ENCODE measurements around the gene C2CD3. TPM values are rescaled to one million over a fixed set of nuclear protein-coding genes. Genes with fewer than 3 reads are reported as not detected.

C2CD3 gene
- total and polyA plus RNA-seq, 10 of the 15 experiments (the other 5 are each of a cell fraction or from before 2014, with no cell fraction given), result 2.3 to 24.0 (median 16.3) TPM

DNA sequence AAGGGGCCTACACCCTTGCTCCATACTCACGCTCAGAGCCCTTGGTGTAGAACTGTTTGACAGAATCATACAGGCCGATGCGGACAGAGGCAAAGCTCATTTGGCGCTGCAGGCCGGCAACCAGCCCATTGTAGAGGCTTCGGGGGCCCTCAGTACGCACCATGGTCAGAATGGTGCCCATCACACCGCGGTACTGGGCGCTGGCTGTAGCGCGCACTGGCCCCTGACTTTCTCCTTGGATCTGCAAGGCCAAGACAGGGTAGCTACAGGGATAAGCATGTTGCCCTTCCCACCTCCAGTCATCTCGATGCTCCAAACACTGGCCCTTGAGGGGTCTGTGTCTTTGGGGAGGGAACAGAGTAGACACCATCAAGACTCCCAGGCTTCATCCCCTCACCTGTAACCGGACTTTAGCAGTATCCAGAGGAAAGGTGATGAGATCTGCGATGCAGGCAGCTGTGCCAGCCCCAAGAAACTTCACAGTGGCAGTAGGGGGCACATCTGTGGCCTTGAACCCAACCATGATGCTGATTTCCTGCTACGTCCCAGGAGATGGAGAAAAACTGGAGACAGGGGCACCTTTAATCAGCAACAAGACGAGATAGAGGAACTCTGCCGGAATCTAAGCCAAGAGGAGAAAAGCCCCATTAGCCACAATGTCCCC lies 192.8 kb downstream of the C2CD3 start:
- Histone ChIP-seq H3K9me3 (replicated peaks; ENCODE audit: control insufficient read depth, insufficient read depth, low read length) (no peaks in the 10 kb centered on the region), H4K20me1 (ENCODE audit: control insufficient read depth, insufficient read depth) (no peaks in the 10 kb centered on the region), H3K9ac (ENCODE audit: control insufficient read depth, insufficient read depth, low read length) (no peak overlapping the region), H2AFZ (ENCODE audit: control insufficient read depth, low read depth, low read length) (no peak overlapping the region), H3K36me3 (ENCODE audit: control insufficient read depth in 2 of 2, insufficient read depth in 2 of 2, low read length in 1 of 2) (peaks cover 28 to 30% of the 10 kb centered on the region in 2 experiments), H3K4me2 (ENCODE audit: control insufficient read depth, insufficient read depth) (peak overlapping the region; percentile 14), H3K27me3 (replicated peaks in 1 of 2; ENCODE audit: control insufficient read depth in 2 of 2, insufficient read depth in 2 of 2, low read length in 1 of 2) (no peaks in the 10 kb centered on the region), H3K4me3 (no peak overlapping the region), H3K79me2 (ENCODE audit: control insufficient read depth, insufficient read depth, low read length) (peaks cover 47% of the 10 kb centered on the region), H3K4me1 (ENCODE audit: control insufficient read depth, insufficient read depth, low read length) (peaks cover 23% of the 10 kb centered on the region), H3K27ac (ENCODE audit: control insufficient read depth, insufficient read depth) (no peak overlapping the region)
- TF ChIP-seq POLR2A (IDR thresholded peaks at IDR 0.05; ENCODE audit: low read depth, low read length), result 0 out of 2 replicates have a peak, but pooled peaks have one; percentile 42
- TF ChIP-seq HDGF (IDR thresholded peaks at IDR 0.05), result no peak
- TF ChIP-seq, protein P1, sequence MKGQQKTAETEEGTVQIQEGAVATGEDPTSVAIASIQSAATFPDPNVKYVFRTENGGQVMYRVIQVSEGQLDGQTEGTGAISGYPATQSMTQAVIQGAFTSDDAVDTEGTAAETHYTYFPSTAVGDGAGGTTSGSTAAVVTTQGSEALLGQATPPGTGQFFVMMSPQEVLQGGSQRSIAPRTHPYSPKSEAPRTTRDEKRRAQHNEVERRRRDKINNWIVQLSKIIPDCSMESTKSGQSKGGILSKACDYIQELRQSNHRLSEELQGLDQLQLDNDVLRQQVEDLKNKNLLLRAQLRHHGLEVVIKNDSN (IDR thresholded peaks at IDR 0.05; ENCODE audit: borderline replicate concordance, extremely low read length, insufficient read depth, low read depth, low read length), result no peak
- no peak for TF ChIP-seq HCFC1 (IDR thresholded peaks at IDR 0.05; ENCODE audit: low read length)
- ChIA-PET SMC1A (ENCODE audit: uncharacterized antibody, unreplicated experiment) (interaction anchor here (0.8 to 3.7 kb wide), 5 partner anchors 11 to 193 kb away, joined by 4 to 38 read pairs (median 8); partner anchors contain the start of genes C2CD3 and PPME1), RAD21 (ENCODE audit: unreplicated experiment) (interaction anchor here (3.4 to 5.1 kb wide), 2 partner anchors 14 to 17 kb away, joined by 24 to 30 read pairs; no protein-coding TSS in a partner anchor), POLR2A (no interaction called here), CTCF (interaction anchor here (0.7 to 2.5 kb wide), 2 partner anchors 13 to 22 kb away, joined by 4 to 9 read pairs; no protein-coding TSS in a partner anchor)
- in situ Hi-C loops (cut with MboI) (no loop called here), intact Hi-C loops (cut with micrococcal nuclease; ENCODE audit: unreplicated experiment) (no loop called here)
- 97% methylated on average over 18 of the region's 18 CpGs for WGBS (ENCODE audit: insufficient coverage, insufficient replicate concordance, low lambda C conversion rate, missing lambda C conversion rate)
- no TSS peak for BruUV-seq (replicated peaks)
- ATAC-seq (no peak), FAIRE-seq (no peak), DNase-seq (ENCODE audit: low read depth, low spot score) (no peak)
